Left lung (tissue), 10 donors: Measurements from ENCODE around the gene C1QA. TPM values are rescaled to one million over a fixed set of nuclear protein-coding genes. Genes with fewer than 3 reads are reported as not detected.

Experiments
- ATAC-seq: fragments of 200-7000 bp; cut with Tn5 transposase; one replicate; pipeline ENCODE4 v1.9.1; 2020; ENCODE audit warnings: moderate library complexity
- DNase-seq, 4 donors: peaks; one replicate each; pipeline ENCODE4 v3.0.0-alpha.2; 2013 to 2020
- H3K27ac ChIP-seq, 2 donors: fragments of 200-600 bp; sonication (generic) in 1 of 2; one replicate each; pipeline versions ENCODE4 v1.5.0 to v1.8.0; 2020 to 2021
- H3K27me3 ChIP-seq, 2 donors: fragments of 200-600 bp; sonication (generic) in 1 of 2; one replicate each; pipeline versions ENCODE4 v1.5.0 to v1.8.0; 2020 to 2021
- H3K36me3 ChIP-seq, 2 donors: fragments of 200-600 bp; sonication (generic) in 1 of 2; one replicate each; pipeline versions ENCODE4 v1.5.0 to v1.8.0; 2020 to 2021
- H3K4me1 ChIP-seq, 2 donors: fragments of 200-600 bp; one replicate each; pipeline ENCODE4 v1.8.0; 2021
- H3K4me3 ChIP-seq, 2 donors: fragments of 200-600 bp; sonication (generic) in 1 of 2; one replicate each; pipeline versions ENCODE4 v1.5.0 to v1.8.0; 2020 to 2021; ENCODE audit warnings: mild to moderate bottlenecking in 1 of 2
- H3K9me3 ChIP-seq, 2 donors: fragments of 200-600 bp; sonication (generic) in 1 of 2; one replicate each; pipeline versions ENCODE4 v1.5.0 to v1.8.0; 2020 to 2021
- intact Hi-C, 2 donors: fragments of 100-400 bp; cut with DNase I; formaldehyde crosslinking; loops; one replicate each; pipeline versions ENCODE4 v1.11.2 to v1.14.2; 2022
- polyA plus RNA-seq, 6 donors: library from polyadenylated mRNA; unstranded; fragments of 120-200 nt; gene quantifications; one replicate each; pipeline ENCODE4 v1.2.1, GENCODE V29; 2013; ENCODE audit not compliant: insufficient read length in 6 of 6
- total RNA-seq, 2 donors: library from RNA; stranded (reverse); fragmentation: NEBNext Ultra II Directional; extraction: Animal tissue kit (Norgen Biotek cat#: 25700); gene quantifications; one replicate each; pipeline ENCODE4 v1.2.1, GENCODE V29; 2021
- TF ChIP-seq, protein P1 (sequence below), 2 donors: fragments of 200-600 bp; sonication (generic) in 1 of 2; IDR thresholded peaks; one replicate each; pipeline versions ENCODE4 v1.5.0 to v1.8.0; 2021; ENCODE audit warnings: antibody characterized with exemption in 2 of 2
- donor health status: DM: no; HTN: yes; CAD: no.
- donor health status: DM: no; HTN: no; CAD: no.

The C1QA gene
- total and polyA plus RNA-seq, 8 donors: 15.3 to 476 (median 24.1) TPM

GRCh38 chr1:22615886-22616285 is 20.5 kb upstream of the C1QA start:
- ATAC-seq (no peak), DNase-seq (no peak)
- Histone ChIP-seq H3K4me3 (no peak overlapping the region), H3K4me1 (no peaks in the 10 kb centered on the region), H3K9me3 (no peaks in the 10 kb centered on the region), H3K27ac (no peak overlapping the region), H3K36me3 (no peaks in the 10 kb centered on the region), H3K27me3 (peaks cover 5 to 98% of the 10 kb centered on the region in 2 donors)
- intact Hi-C loops: no loop called here
- TF ChIP-seq, protein P1, sequence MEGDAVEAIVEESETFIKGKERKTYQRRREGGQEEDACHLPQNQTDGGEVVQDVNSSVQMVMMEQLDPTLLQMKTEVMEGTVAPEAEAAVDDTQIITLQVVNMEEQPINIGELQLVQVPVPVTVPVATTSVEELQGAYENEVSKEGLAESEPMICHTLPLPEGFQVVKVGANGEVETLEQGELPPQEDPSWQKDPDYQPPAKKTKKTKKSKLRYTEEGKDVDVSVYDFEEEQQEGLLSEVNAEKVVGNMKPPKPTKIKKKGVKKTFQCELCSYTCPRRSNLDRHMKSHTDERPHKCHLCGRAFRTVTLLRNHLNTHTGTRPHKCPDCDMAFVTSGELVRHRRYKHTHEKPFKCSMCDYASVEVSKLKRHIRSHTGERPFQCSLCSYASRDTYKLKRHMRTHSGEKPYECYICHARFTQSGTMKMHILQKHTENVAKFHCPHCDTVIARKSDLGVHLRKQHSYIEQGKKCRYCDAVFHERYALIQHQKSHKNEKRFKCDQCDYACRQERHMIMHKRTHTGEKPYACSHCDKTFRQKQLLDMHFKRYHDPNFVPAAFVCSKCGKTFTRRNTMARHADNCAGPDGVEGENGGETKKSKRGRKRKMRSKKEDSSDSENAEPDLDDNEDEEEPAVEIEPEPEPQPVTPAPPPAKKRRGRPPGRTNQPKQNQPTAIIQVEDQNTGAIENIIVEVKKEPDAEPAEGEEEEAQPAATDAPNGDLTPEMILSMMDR (IDR thresholded peaks at IDR 0.05): no peak

DNA sequence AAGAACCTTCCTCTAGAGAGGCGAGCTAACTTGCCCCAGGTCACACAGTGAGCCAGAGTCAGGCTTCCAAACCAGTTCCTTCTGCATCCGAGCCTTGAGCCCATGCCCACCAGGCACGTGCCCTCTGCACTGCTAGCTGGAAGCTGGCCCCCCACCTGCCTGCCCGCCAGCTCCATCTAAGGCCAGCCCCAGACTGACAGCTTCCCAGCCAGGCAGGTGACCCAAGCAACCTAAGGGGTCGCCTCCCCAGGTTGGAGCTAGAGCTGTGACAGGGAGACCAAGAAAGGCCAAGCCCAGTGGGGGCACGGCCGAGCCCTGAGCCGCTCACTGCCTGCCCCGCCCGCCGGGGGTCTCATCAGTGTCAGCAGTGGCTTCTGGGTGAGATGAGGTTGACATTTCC is 19.9 kb upstream of the C1QA start:
- intact Hi-C loops: no loop called here
- no peak overlapping the region for H3K27ac ChIP-seq
- H3K4me3 ChIP-seq: no peak overlapping the region
- no peak for DNase-seq
- no peaks in the 10 kb centered on the region for H3K9me3 ChIP-seq
- TF ChIP-seq, protein P1 (IDR thresholded peaks at IDR 0.05): no peak
- peaks cover 5 to 98% of the 10 kb centered on the region in 2 donors for H3K27me3 ChIP-seq
- no peak for ATAC-seq
- H3K4me1 ChIP-seq: no peaks in the 10 kb centered on the region
- no peaks in the 10 kb centered on the region for H3K36me3 ChIP-seq

DNA sequence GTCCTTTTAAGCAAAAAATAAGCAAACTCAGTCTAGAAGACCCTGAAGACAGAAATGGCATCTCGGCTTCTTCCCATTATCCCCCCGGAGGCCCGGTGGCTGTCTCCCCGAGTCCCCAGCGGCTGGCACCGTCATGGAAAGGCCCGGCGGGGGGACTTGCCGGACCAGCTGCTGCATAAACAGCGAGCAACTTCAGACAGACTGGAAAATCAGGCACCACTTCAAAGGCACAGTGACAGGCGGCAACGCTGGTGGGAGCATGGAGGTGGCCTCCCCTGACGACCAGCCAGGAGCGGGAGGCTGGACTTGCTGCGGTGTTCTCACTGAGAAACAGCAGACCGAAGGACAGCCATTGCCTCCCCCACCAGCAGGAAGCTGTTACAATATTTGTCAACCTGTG is 18.4 kb upstream of the C1QA start:
- DNase-seq (peak in 1 of 4 donors; percentile 47), ATAC-seq (no peak)
- Histone ChIP-seq H3K4me1 (no peaks in the 10 kb centered on the region), H3K27me3 (peaks cover 5 to 99% of the 10 kb centered on the region in 2 donors), H3K36me3 (no peaks in the 10 kb centered on the region), H3K4me3 (no peak overlapping the region), H3K9me3 (no peaks in the 10 kb centered on the region), H3K27ac (no peak overlapping the region)
- TF ChIP-seq, protein P1 (IDR thresholded peaks at IDR 0.05): no peak
- intact Hi-C loops: no loop called here

- ATAC-seq: no peak
- Histone ChIP-seq H3K9me3 (no peaks in the 10 kb centered on the region), H3K4me3 (no peak overlapping the region), H3K27me3 (peaks cover 5 to 98% of the 10 kb centered on the region in 2 donors), H3K36me3 (no peaks in the 10 kb centered on the region), H3K4me1 (no peaks in the 10 kb centered on the region), H3K27ac (no peak overlapping the region)
- intact Hi-C loops: no loop called here
- TF ChIP-seq, protein P1 (IDR thresholded peaks at IDR 0.05): no peak
- DNase-seq: no peak
Observed at GRCh38 chr1:22619252-22619651, 17.2 kb upstream of the C1QA start.

DNA sequence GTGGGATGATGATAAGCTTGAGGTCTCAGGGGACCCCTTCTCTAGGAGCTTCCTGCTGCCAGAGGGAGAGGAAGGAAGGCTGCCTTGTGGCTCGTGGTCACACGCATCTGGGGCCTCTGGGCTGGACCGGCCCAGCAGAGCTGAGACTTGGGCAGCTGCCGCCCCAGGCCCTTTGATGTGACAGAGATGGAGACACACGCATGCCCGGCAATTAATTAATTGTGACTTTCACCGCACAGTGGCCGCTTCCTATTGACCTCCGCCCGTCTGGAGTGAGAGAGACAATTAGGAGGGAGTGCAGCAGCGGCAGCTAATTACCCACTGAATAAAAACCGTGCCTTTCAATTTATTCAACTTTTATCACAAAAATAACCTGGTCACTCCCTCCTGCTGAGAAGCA is 16.6 kb upstream of the C1QA start:
- intact Hi-C loops: no loop called here
- Histone ChIP-seq H3K27ac (no peak overlapping the region), H3K27me3 (peaks cover 5 to 98% of the 10 kb centered on the region in 2 donors), H3K4me3 (no peak overlapping the region), H3K4me1 (no peaks in the 10 kb centered on the region), H3K36me3 (no peaks in the 10 kb centered on the region), H3K9me3 (no peaks in the 10 kb centered on the region)
- DNase-seq (no peak), ATAC-seq (no peak)
- TF ChIP-seq, protein P1 (IDR thresholded peaks at IDR 0.05): no peak
